Fibroblast of lung (primary cell): Measurements from ENCODE around the gene MED31.

Source experiments
- EZH2 ChIP-seq: IDR thresholded peaks from 2 replicates; pipeline ENCODE4 v1.5.1; 2012; ENCODE audit warnings: low read length, control low read depth, mild to moderate bottlenecking; ENCODE audit errors: missing control alignments
- TF ChIP-seq, protein P1 (sequence below), 2 donors: IDR thresholded peaks in 1 of 2; conservative IDR thresholded peaks in 1 of 2; 1 replicate in 1 of 2; 2 replicates in 1 of 2; pipeline ENCODE4 v1.5.1; 2011 to 2012; ENCODE audit warnings: low read length in 2 of 2, control low read depth in 1 of 2, inconsistent platforms in 1 of 2, low read depth in 1 of 2, mild to moderate bottlenecking in 1 of 2

DNA sequence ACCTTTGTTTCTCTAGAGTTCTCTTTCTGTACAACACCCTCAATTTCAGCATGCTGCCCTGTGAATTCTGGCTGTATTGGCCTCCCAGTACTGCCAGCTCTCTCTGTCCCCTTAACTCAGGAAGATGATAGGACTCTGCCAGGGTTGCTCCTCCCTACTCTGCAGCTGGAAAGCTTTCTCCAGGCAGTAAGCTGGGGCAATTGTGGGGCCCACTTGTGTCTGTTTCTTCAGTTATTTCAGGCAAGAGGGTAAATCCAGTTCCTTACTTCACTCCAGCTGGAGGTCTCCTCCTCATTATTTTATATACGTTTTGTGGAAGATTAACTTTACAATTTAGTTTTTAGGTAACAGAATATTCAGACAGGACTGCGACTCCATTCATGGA, 10.1 kb upstream of the MED31 start:
- TF ChIP-seq, protein P1, sequence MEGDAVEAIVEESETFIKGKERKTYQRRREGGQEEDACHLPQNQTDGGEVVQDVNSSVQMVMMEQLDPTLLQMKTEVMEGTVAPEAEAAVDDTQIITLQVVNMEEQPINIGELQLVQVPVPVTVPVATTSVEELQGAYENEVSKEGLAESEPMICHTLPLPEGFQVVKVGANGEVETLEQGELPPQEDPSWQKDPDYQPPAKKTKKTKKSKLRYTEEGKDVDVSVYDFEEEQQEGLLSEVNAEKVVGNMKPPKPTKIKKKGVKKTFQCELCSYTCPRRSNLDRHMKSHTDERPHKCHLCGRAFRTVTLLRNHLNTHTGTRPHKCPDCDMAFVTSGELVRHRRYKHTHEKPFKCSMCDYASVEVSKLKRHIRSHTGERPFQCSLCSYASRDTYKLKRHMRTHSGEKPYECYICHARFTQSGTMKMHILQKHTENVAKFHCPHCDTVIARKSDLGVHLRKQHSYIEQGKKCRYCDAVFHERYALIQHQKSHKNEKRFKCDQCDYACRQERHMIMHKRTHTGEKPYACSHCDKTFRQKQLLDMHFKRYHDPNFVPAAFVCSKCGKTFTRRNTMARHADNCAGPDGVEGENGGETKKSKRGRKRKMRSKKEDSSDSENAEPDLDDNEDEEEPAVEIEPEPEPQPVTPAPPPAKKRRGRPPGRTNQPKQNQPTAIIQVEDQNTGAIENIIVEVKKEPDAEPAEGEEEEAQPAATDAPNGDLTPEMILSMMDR (conservative IDR thresholded peaks at IDR 0.05 in 1 of 2, IDR thresholded peaks at IDR 0.05 in 1 of 2; ENCODE audit: low read depth in 1 of 2, low read length in 2 of 2) = no peak
- TF ChIP-seq EZH2 = no peak
